HG02870 (cell line): Measurements from ENCODE around the gene LCE2B.

Experiments used
- ATAC-seq: cut with Tn5 transposase; IDR thresholded peaks from one replicate; pipeline ENCODE4 v1.9.1; 2021; ENCODE audit warnings: mild to moderate bottlenecking, moderate library complexity; ENCODE audit not compliant: unreplicated experiment

The LCE2B gene

GRCh38 chr1:152728986-152729385 lies 43.1 kb downstream of the LCE2B start:
- ATAC-seq = no peak

GRCh38 chr1:152735648-152736047 lies 49.7 kb downstream of the LCE2B start:
- no peak for ATAC-seq
